ENCODE data around the gene TAF8.

The TAF8 gene

GRCh38 chr6:42049116-42049809 is 1.1 kb upstream of the TAF8 start:
- Histone ChIP-seq H3K9ac (ENCODE audit: low read length) (no peak overlapping the region), H3K4me1 (ENCODE audit: control insufficient read depth, insufficient read depth, low read length) (peaks cover 29% of the 10 kb centered on the region), H3K27ac (ENCODE audit: low read depth, low read length) (peak overlapping the region; percentile 84), H3K27me3 (ENCODE audit: control insufficient read depth, insufficient read depth, low read length) (no peaks in the 10 kb centered on the region), H3K36me3 (ENCODE audit: control insufficient read depth, insufficient read depth, low read length) (no peaks in the 10 kb centered on the region), H3K4me3 (ENCODE audit: low read length) (peak overlapping the region; percentile 95)

GRCh38 chr6:42049948-42050296 is 402 bp upstream of the TAF8 start:
- no peak overlapping the region for H3K9ac ChIP-seq (ENCODE audit: low read length)
- peaks cover 29% of the 10 kb centered on the region for H3K4me1 ChIP-seq (ENCODE audit: control insufficient read depth, insufficient read depth, low read length)
- H3K36me3 ChIP-seq (ENCODE audit: control insufficient read depth, insufficient read depth, low read length), result no peaks in the 10 kb centered on the region
- peak overlapping the region; percentile 94 for H3K4me3 ChIP-seq (ENCODE audit: low read length)
- H3K27me3 ChIP-seq (ENCODE audit: control insufficient read depth, insufficient read depth, low read length), result no peaks in the 10 kb centered on the region
- peak overlapping the region; percentile 48 for H3K27ac ChIP-seq (ENCODE audit: low read depth, low read length)

- peak overlapping the region; percentile 94 for H3K4me3 ChIP-seq (ENCODE audit: low read length)
- H3K4me1 ChIP-seq (ENCODE audit: control insufficient read depth, insufficient read depth, low read length), result peaks cover 19% of the 10 kb centered on the region
- no peak overlapping the region for H3K27ac ChIP-seq (ENCODE audit: low read depth, low read length)
- H3K27me3 ChIP-seq (ENCODE audit: control insufficient read depth, insufficient read depth, low read length), result no peaks in the 10 kb centered on the region
- peaks cover 11% of the 10 kb centered on the region for H3K36me3 ChIP-seq (ENCODE audit: control insufficient read depth, insufficient read depth, low read length)
- no peak overlapping the region for H3K9ac ChIP-seq (ENCODE audit: low read length)
Observed at GRCh38 chr6:42051268-42051653, 937 bp downstream of the TAF8 start.

GRCh38 chr6:42053601-42054000 is 3.3 kb downstream of the TAF8 start:
- no peak overlapping the region for H3K9ac ChIP-seq (ENCODE audit: low read length)
- H3K27me3 ChIP-seq (ENCODE audit: control insufficient read depth, insufficient read depth, low read length), result no peaks in the 10 kb centered on the region
- H3K4me1 ChIP-seq (ENCODE audit: control insufficient read depth, insufficient read depth, low read length), result peaks cover 4% of the 10 kb centered on the region
- H3K4me3 ChIP-seq (ENCODE audit: low read length), result no peak overlapping the region
- H3K27ac ChIP-seq (ENCODE audit: low read depth, low read length), result no peak overlapping the region
- peaks cover 27% of the 10 kb centered on the region for H3K36me3 ChIP-seq (ENCODE audit: control insufficient read depth, insufficient read depth, low read length)

DNA sequence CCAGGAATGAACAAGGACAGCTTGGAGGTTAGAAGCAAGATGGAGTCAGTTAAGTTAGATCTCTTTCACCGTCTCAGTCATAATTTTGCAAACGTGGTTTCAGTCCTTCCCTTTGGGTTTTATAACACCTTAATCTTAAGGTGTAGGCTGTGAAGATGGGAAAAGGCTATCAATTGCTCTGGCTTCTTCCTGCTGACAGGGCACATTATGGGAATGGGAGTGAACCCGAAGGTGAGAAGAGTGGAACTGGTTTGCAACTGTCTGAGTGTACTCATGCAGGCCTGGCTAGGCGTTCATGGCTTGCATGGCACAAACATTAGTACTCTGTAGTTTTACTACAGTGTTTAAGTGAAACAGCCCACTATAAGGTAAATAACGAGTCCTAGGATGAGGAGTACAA is 9.4 kb downstream of the TAF8 start:
- peaks cover 37% of the 10 kb centered on the region for H3K36me3 ChIP-seq (ENCODE audit: control insufficient read depth, insufficient read depth, low read length)
- no peak overlapping the region for H3K9ac ChIP-seq (ENCODE audit: low read length)
- no peaks in the 10 kb centered on the region for H3K4me1 ChIP-seq (ENCODE audit: control insufficient read depth, insufficient read depth, low read length)
- no peak overlapping the region for H3K4me3 ChIP-seq (ENCODE audit: low read length)
- H3K27ac ChIP-seq (ENCODE audit: low read depth, low read length), result no peak overlapping the region
- H3K27me3 ChIP-seq (ENCODE audit: control insufficient read depth, insufficient read depth, low read length), result no peaks in the 10 kb centered on the region

- Histone ChIP-seq H3K4me3 (ENCODE audit: low read length) (no peak overlapping the region), H3K36me3 (ENCODE audit: control insufficient read depth, insufficient read depth, low read length) (peaks cover 40% of the 10 kb centered on the region), H3K27me3 (ENCODE audit: control insufficient read depth, insufficient read depth, low read length) (no peaks in the 10 kb centered on the region), H3K9ac (ENCODE audit: low read length) (no peak overlapping the region), H3K4me1 (ENCODE audit: control insufficient read depth, insufficient read depth, low read length) (no peaks in the 10 kb centered on the region), H3K27ac (ENCODE audit: low read depth, low read length) (no peak overlapping the region)
Observed at GRCh38 chr6:42066156-42066675, 15.9 kb downstream of the TAF8 start.

- no peaks in the 10 kb centered on the region for H3K4me1 ChIP-seq (ENCODE audit: control insufficient read depth, insufficient read depth, low read length)
- H3K27ac ChIP-seq (ENCODE audit: low read depth, low read length), result no peak overlapping the region
- H3K27me3 ChIP-seq (ENCODE audit: control insufficient read depth, insufficient read depth, low read length), result no peaks in the 10 kb centered on the region
- H3K9ac ChIP-seq (ENCODE audit: low read length), result no peak overlapping the region
- no peak overlapping the region for H3K4me3 ChIP-seq (ENCODE audit: low read length)
- H3K36me3 ChIP-seq (ENCODE audit: control insufficient read depth, insufficient read depth, low read length), result peaks cover 39% of the 10 kb centered on the region
Observed at GRCh38 chr6:42068173-42068572, 17.8 kb downstream of the TAF8 start.

- Histone ChIP-seq H3K27ac (ENCODE audit: low read depth, low read length) (no peak overlapping the region), H3K4me3 (ENCODE audit: low read length) (no peak overlapping the region), H3K27me3 (ENCODE audit: control insufficient read depth, insufficient read depth, low read length) (no peaks in the 10 kb centered on the region), H3K9ac (ENCODE audit: low read length) (no peak overlapping the region), H3K4me1 (ENCODE audit: control insufficient read depth, insufficient read depth, low read length) (no peaks in the 10 kb centered on the region), H3K36me3 (ENCODE audit: control insufficient read depth, insufficient read depth, low read length) (peaks cover 42% of the 10 kb centered on the region)
Observed at GRCh38 chr6:42068872-42069522, 18.7 kb downstream of the TAF8 start.

DNA sequence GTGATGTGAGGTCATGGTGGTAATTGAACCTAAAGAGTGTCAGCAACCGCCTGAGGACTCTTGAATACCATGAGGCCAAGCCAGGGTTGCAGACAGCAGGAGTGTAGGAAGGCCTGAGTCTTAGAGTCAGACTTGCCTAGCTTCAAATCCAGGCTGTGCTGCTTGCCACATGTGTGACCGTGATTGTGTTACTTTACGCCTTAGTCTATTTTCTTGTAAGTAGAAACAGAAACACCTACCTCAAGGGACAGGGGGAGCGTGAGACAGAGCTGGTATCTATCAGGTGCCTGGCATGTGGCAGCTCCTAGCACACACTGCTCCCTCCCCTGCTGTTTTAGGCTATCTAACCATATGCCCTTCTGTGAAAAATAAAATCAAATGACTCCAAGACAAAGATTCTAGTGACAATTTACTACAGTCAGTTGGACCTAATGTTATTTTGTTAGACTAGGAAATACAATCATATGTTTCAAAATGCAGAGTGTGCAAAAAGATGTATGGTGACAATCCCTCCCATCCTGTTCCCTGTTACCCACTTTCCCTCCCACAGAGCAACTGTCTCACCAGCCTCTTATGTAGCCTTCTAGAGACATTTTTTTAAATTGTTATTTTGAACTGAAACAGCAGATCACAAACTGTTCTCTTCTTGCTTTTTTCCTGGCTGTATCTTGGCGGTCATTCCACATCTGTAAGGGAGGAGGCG is 21.7 kb downstream of the TAF8 start:
- Histone ChIP-seq H3K27ac (ENCODE audit: low read depth, low read length) (no peak overlapping the region), H3K27me3 (ENCODE audit: control insufficient read depth, insufficient read depth, low read length) (no peaks in the 10 kb centered on the region), H3K4me3 (ENCODE audit: low read length) (no peak overlapping the region), H3K4me1 (ENCODE audit: control insufficient read depth, insufficient read depth, low read length) (no peaks in the 10 kb centered on the region), H3K36me3 (ENCODE audit: control insufficient read depth, insufficient read depth, low read length) (peaks cover 41% of the 10 kb centered on the region), H3K9ac (ENCODE audit: low read length) (no peak overlapping the region)

DNA sequence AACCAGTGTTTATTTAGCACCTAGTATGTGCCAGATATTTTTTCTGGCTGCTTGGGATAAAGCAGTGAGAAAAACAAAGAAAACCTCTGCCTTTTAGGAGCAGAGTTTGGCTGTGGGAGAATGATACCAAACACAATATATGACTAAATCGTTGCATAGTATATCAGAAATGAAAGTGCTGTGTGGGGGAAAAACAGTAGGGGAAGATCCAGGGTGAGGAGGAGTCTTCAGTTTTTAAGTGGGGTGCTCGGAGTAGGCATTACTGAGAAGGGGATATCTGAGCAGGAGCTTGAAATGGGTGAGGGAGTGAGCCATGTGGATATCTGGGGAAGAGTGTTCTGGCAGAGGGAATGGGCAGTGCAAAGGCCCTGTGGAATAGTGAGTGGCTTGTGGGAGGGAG is 23.0 kb downstream of the TAF8 start:
- peaks cover 41% of the 10 kb centered on the region for H3K36me3 ChIP-seq (ENCODE audit: control insufficient read depth, insufficient read depth, low read length)

GRCh38 chr6:42075159-42075838 is 25.0 kb downstream of the TAF8 start:
- Histone ChIP-seq H3K4me3 (ENCODE audit: low read length) (no peak overlapping the region), H3K4me1 (ENCODE audit: control insufficient read depth, insufficient read depth, low read length) (no peaks in the 10 kb centered on the region), H3K9ac (ENCODE audit: low read length) (no peak overlapping the region), H3K27ac (ENCODE audit: low read depth, low read length) (no peak overlapping the region), H3K36me3 (ENCODE audit: control insufficient read depth, insufficient read depth, low read length) (peaks cover 26% of the 10 kb centered on the region), H3K27me3 (ENCODE audit: control insufficient read depth, insufficient read depth, low read length) (no peaks in the 10 kb centered on the region)

More for the DNA sequence above, 23.0 kb downstream of the TAF8 start:
- Histone ChIP-seq H3K4me1 (ENCODE audit: control insufficient read depth, insufficient read depth, low read length) (no peaks in the 10 kb centered on the region), H3K9ac (ENCODE audit: low read length) (no peak overlapping the region), H3K4me3 (ENCODE audit: low read length) (no peak overlapping the region), H3K27me3 (ENCODE audit: control insufficient read depth, insufficient read depth, low read length) (no peaks in the 10 kb centered on the region), H3K27ac (ENCODE audit: low read depth, low read length) (no peak overlapping the region)

DNA sequence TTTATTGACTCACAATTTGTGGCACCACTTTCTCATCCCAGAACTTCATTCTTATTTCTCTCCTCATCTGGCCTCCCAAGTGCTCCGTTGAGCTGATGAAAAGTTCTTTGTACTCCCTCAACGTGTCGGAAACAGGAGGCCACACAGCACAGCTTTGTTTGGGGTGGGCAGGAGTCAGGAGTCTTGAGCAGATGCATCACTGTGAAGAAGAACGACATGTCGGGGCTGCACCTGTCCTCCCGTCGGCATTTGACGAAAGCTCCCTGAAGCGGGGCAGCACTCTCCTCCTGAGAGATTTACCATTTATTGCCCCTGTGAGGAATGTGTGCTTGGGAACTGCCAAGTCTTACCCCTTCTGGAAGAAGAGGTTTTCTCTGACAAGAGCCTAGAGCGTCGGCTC is 28.1 kb downstream of the TAF8 start:
- Histone ChIP-seq H3K36me3 (ENCODE audit: control insufficient read depth, insufficient read depth, low read length) (peaks cover 24% of the 10 kb centered on the region), H3K4me3 (ENCODE audit: low read length) (no peak overlapping the region), H3K27ac (ENCODE audit: low read depth, low read length) (no peak overlapping the region), H3K27me3 (ENCODE audit: control insufficient read depth, insufficient read depth, low read length) (no peaks in the 10 kb centered on the region), H3K9ac (ENCODE audit: low read length) (no peak overlapping the region), H3K4me1 (ENCODE audit: control insufficient read depth, insufficient read depth, low read length) (no peaks in the 10 kb centered on the region)
